Stimulated activated CD4-positive, alpha-beta T cell treated with anti-CD3 and anti-CD28 coated beads, Interleukin-1b, Interleukin-23, amount 100 ng/mL, for 1 hour (primary cell): Measurements from ENCODE around the gene FSTL5.

Source experiments
- DNase-seq, 2 donors: peaks; one replicate each; pipeline ENCODE4 v3.0.0-alpha.2; 2020; ENCODE audit warnings: low read depth in 2 of 2

Gene FSTL5

GRCh38 chr4:161937596-161937995 lies 226.2 kb downstream of the FSTL5 start:
- DNase-seq, result no peak

DNA sequence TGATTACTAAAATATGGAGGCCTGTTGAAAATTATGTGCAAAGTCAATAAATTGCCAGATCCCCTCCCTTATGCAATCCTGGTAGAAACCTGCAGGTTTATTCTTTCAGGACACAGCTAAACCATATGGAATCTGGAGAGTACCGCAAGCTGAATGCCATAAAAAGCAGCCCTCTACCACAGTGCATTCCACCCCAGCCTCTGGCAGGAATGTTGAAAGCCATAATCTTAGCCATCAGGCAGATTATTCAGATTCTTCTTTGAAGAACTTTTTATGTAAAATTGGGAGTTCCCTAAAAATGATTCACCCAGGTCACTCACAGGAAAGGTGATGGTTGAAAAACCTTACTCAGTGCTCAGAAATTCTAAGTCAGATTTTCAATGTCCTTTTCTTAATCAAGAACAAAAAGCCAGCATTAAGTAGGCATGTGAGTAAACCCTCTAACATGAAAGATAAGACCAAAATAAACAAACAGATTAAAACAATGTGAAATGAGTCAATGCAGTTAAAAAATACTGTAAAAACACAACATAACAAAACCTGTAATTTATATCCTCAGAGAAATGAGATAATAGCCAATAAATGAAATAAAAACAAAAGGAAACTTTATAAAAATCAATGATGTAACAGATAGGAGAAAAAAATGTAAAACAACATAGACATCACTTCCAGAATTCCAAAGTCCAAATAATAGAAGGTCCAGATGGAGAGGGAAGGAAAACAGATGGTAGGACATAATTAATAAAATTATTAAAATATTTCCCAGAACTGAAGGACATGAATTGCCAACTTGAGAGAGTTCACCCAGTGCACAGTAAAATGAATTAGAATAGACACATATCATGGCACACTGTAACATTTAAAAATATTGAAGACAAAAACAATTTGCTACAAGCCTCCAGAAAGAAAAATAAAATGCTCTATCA lies 226.9 kb downstream of the FSTL5 start:
- no peak for DNase-seq

- DNase-seq, result no peak
Measured at GRCh38 chr4:161931089-161931488, 232.7 kb downstream of the FSTL5 start.

- no peak for DNase-seq
Measured at GRCh38 chr4:161929956-161930355, 233.8 kb downstream of the FSTL5 start.

GRCh38 chr4:161926033-161926828 lies 237.6 kb downstream of the FSTL5 start:
- no peak for DNase-seq

GRCh38 chr4:161920304-161921052 lies 243.3 kb downstream of the FSTL5 start:
- DNase-seq, result no peak

DNA sequence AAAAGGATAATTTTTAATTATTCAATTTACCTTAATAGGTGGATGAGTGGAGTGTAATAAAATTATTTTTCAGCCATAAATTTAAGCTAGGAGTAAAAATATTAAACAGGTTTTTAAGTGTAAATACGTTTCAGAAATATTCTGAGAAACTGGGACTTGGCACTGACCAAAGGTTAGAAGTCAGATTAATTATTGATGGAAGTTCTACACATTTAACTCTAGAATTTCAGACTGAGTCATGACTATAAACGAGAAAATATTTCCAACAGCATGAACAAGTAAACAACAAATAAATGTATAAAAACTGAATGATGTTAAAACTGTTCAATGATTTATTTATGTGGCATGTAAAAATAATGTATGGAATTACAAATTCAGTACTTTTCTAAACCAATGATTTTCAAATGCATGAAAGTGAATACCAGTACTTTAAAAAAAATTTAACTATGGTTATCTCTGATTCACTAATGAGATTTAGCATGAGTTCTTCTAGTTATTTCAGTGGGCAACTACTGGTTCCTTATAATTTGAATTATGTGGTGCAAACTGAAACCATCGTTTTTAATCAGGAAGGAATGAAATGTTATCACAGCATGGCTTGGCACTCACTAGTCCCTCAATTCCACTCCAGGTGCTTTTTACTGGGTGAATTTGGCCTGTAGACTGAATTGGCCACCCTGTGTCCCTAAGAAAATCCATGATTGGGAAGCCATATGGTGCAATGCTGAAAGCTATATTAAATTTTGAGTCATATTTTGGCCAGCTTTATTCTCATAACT lies 244.2 kb downstream of the FSTL5 start:
- DNase-seq, result no peak

GRCh38 chr4:161916035-161916434 lies 247.8 kb downstream of the FSTL5 start:
- DNase-seq, result no peak

- DNase-seq, result no peak
Measured at GRCh38 chr4:161907590-161907955, 256.2 kb downstream of the FSTL5 start.

- no peak for DNase-seq
Measured at GRCh38 chr4:161906836-161907589, 256.8 kb downstream of the FSTL5 start.

- DNase-seq, result no peak
Measured at GRCh38 chr4:161900110-161900509, 263.7 kb downstream of the FSTL5 start.

DNA sequence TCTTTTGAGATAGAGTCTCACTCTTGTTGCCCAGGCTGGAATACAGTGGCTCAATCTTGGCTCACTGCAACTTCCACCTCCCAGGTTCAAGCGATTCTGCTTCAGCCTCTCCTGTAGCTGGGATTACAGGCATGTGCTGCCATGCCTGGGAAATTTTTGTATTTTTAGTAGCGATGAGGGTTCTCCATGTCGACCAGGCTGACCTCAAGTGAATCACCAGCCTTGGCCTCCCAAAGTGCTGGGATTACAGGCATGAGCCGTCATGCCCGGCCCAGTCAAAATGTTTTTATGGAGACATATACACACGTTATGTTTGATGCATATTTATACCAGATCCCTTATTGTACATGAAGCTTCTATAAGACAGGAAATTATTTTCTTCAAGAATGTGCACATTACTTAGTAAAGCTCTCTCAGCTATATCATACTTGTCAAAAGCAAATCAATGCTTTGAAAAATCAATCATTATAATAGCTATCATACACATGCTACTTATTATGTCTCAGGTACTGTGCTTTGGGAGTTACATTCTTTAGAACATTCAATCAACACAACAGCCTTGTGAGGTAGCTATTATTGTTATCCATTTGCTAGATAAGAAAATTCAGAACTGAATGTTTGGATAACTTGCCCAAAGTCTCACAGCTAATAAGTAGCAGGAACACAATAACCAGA lies 269.2 kb downstream of the FSTL5 start:
- DNase-seq, result no peak

DNA sequence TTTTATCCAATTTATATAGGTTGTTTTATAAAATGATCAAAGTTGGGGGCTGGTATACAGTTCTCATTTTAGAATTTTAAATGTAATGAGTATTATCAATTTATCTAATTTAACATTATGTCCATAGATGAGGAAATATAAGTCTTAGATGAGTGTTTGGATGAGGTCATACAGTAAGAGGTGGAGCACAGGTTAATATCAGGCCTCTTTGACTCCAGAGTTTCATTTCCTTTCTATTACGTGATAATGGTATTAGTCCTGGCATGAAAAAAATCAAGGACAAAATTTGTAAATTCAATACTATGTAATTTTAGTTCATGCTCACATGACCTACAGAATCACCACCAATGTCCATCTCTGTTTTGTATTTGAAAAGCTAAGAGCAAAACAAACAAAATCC lies 269.8 kb downstream of the FSTL5 start:
- no peak for DNase-seq

DNA sequence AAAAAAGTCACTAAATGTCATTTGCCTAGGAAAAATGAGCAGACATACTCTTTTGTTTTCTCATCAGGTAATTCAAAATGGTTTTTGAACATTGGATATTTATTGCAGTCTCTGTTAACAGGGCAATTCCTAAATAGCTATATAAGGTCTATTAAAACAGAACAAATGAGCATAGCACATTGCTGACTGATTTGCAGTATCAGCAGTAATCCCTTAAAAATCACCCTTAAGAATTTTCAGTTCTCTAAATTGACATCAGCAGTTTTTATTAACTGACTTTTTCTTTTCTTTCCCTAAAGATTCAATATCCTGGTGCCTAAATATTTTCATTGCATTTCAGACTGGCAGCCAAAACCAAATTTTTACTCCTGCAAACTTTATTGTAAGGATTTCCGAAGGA lies 270.2 kb downstream of the FSTL5 start:
- DNase-seq, result no peak

DNA sequence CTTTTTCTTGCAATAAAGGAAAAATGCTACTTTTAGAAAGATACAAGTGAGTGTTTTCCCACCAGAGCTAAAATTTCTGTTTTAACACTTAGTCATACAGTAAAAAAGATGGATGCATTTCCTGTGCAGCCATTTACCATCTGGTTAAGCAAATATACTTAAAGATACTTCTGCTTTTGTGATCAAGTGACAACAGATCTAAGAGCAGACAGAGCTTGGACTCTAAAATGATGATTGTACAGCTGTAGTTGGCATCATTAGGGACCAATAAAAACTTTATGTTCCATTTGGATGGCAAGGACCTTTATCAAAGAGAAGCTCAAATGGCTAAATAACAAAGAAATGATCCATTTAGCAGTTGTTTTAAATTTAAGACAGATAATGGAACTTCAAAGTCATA lies 270.8 kb downstream of the FSTL5 start:
- no peak for DNase-seq

DNA sequence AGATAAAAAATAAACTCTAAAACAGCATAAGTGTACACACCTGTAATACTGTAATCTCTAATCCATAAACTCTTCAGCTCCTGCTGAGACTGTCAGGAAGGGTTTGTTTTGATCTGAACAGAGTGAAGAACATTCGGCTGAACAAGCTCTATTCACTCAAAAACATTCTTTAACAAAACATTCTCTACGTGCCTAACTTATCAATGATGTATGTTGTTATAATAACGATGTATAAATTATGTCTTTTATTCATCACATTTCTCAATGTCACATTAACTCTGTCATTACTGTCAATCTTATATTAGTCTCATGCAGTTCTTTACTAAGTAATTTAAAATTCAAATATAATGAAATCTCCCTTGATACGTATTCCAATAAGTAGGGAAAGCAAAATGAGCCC lies 280.6 kb downstream of the FSTL5 start:
- DNase-seq, result no peak

- no peak for DNase-seq
Measured at GRCh38 chr4:161881370-161881769, 282.4 kb downstream of the FSTL5 start.

DNA sequence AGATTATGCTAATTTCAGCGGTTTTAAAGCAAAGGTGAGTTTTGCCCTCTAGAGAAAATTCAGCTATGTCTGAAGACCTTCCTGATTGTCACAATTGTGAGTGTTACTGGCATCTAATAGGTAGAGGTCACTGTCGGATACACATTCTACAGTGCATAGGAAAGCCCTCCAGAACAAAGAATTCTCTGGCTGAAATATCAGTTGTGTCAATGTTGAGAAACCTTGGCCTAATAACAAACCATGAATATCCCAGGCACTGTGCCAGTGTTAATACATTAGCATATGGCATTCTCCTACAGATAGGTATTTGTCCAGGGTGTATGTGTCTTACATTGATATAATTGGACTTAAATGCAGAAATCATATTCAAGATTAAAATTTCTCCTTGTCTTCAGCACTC lies 294.3 kb downstream of the FSTL5 start:
- DNase-seq, result no peak

- DNase-seq, result no peak
Measured at GRCh38 chr4:161856711-161857326, 307.0 kb downstream of the FSTL5 start.

- no peak for DNase-seq
Measured at GRCh38 chr4:161850631-161851030, 313.2 kb downstream of the FSTL5 start.
